GM18517 (cell line): ENCODE measurements around the gene TOR1B.
"Not testable (repeated sequence)": the region's sequence is repeated elsewhere in the genome, so short reads cannot be mapped to it uniquely, and the experiment has no call there.

Experiments
- ATAC-seq: cut with Tn5 transposase; IDR thresholded peaks from one replicate; pipeline ENCODE4 v1.9.1; 2021; ENCODE audit warnings: mild to moderate bottlenecking, moderate library complexity; ENCODE audit not compliant: unreplicated experiment

TOR1B gene

DNA sequence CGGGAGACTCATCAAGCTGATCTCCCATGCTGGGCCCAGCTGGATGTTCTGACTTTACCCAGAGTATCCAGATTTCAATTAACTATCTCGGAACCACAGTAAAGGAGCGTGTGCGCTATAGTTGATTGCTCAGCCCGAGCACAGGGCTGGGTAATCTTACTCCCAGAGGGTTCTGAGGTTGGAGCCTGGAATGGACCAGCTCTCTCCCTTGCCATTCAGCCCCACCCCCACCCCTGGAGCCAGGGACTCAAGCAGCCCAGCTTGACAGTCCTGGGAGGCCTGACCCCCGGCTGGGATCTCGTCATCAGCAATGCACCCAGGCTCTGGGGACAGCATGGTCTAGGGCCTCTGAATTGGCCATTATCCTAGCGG is 26.4 kb upstream of the TOR1B start:
- ATAC-seq = no peak

DNA sequence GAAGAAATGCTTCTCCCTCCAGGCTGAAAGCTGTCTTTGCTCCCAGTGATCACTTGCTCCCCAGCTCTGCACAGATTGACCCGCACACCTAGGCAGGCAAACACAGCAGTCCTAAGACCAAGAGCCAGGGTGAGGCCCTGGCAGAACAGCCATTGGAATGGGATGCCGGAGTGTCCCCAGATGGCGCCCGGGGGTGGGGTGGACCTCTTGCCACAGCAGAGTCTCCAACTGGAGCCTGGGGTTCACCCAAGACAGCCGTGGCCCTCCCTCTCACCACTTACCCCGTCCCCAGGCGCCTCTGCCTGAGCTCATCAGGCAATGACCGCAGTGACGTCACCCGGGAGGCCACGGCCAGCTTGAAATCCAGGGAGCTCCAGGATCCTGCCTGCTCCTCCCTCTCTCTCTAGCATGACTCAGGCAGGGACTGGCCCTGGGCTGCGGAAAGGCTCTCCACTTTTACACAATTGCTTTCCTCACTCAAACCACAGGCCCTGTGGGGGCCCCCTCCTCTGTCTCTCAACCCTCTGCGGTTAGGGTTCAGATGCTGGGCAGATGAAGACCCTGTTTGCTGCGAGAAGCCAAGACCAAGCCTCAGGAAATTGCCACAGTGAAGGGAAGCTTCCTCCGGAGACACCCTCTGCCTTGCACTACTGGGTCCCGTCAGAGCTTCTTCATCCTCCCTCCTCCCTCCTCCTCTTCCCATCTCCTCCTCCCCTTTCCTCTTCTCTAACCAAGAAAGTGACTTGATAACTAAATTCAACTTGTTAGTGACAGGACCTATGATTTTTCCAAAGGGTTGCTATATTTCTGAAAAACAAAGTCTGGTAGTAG is 25.8 kb upstream of the TOR1B start:
- ATAC-seq = no peak

DNA sequence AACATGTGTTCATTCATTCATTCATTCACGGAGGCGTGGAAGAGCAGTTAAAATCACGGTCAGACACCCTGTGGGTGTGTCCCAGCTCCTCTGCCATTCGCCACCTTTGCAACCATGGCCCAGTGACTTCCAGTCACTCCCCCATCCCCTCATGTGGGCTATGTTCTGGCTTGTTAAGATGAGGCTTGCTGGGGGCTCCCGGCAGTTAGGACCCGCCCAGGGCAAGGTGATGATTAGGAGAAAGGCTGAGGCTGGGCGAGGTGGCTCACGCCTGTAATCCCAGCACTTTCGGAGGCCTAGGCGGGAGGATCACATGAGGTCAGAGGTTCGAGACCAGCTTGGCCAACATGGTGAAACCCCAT is 25.2 kb upstream of the TOR1B start:
- ATAC-seq = no peak

DNA sequence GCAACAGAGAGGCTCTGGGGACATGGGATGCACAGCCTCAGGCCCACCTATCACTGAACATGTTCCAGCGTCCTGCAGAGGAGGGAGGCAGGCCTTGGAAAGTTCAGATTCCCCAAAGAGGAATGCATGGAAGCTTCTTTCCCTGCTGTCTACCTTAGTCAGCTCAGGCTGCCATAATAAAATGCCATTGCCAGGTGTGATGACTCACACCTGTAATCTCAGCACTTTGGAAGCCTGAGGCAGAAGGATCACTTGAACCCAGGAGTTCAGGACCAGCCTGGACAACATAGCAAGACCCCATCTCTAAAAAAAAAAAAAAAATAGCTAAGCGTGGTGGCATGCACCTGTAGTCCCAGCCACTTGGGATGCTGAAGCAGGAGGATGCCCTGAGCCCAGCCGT is 24.5 kb upstream of the TOR1B start:
- no peak for ATAC-seq

DNA sequence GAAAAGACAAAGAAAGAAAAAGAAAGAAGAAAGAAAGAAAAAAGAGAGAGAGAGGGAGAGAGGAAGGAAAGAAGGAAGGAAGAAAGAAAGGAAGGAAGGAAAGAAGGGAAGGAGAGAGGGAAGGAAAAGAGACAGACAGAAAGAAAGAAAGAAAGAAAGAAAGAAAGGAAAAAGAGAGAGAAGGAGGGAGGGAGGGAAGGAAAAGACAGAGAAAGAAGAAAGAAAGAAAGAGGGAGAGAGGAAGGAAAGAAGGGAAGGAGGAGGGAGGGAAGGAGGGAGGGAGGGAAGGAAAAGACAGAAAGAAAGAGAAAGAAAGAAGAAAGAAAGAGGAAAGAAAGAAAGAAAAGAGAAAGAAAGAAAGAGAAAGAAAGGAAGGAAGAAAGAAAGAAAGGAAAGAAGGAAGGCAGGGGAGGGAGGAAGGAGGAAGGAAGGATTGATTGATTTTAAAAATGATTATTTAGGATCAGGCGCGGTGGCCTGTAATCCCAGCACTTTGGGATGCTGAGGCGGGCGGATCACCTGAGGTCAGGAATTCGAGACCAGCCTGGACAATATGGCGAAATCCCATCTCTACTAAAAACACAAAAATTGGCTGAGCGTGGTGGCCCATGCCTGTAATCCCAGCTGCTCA is 23.3 kb upstream of the TOR1B start:
- no peak for ATAC-seq

DNA sequence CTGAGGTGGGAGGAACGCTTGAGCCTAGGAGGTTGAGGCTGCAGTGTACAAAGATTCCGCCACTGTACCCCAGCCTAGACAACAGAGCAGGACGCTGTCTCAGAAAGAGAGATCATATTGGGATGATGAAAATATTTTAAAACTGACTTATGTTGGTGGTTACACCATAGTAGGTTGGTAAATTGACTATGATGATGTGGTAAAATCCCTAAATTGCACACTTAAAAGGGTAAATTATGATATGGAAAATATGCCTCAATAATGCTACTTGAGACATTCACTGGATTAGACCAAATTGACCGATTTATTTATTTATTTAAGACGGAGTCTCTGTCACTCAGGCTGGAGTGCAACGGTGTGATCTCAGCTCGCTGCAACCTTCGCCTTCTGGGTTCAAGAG is 21.9 kb upstream of the TOR1B start:
- ATAC-seq = no peak

DNA sequence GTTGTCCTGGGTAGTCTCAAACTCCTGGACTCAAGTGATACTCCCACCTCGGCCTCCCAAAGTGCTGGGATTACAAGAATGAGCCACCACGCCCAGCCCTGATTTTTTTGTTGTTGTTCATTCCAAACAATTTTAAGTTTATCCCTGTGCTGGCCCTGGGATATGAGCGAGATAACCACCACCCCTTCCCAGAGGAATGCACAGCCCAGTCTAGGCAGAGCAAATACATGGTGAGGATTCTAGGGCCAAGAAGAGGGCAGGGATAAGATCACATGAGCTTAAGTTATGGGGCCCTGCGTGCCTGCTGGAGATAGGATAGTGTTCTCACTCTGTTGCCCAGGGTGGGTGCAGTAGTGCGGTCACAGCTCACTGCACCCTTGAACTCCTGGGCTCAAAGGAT is 21.0 kb upstream of the TOR1B start:
- ATAC-seq = no peak

DNA sequence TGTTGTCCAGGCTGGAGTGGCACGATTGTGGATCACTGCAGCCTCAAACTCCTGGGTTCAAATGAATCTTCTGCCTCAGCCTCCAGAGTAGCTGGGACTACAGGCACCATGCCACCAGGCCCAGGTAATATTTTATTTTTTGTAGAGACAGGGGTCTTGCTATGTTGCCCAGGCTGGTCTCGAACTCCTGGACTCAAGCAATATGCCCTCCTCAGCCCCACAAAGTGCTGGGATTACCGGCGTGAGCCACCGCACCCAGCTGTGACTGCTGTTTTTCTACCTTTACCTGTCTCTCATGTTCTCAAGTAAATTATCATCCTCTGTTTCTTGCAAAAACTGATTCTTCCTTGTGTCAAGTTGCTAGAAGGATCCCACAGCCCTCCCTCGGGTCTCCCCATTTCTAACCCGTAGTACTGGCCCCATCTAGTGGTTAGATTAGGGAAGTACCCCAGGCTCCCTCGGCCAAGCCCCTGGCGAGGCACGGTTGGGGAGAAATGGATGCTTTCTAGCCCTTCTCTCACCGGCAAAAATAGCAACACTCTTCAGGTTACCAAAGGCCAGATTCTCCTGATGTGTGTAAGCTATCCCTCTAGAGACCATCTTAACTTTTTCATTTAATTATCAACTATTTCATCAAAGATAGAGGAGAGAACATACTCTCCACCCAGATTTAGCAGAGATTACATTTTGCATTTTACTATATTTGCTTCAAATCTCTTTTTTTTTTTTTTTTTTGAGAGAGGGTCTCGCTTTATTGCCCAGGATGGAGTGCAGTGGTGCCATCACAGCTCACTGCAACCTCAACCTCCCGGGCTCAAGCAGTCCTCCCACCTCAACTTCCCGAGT is 19.2 kb upstream of the TOR1B start:
- no peak for ATAC-seq

DNA sequence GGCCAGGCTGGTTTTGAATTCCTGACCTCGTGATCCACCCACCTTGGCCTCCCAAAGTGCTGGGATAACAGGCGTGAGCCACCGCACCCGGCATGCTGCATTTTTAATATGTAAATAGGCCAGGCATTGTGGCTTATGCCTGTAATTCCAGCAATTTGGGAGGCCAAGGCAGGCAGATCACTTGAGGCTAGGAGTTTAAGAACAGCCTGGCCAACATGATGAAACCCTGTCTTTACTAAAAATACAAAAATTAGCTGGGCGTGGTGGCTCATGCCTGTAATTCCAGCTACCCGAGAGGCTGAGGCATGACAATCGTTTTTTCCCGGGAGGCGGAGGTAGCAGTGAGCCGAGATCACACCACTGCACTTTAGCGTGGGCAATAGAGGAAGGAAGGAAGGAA is 18.0 kb upstream of the TOR1B start:
- not testable (repeated sequence) for ATAC-seq

DNA sequence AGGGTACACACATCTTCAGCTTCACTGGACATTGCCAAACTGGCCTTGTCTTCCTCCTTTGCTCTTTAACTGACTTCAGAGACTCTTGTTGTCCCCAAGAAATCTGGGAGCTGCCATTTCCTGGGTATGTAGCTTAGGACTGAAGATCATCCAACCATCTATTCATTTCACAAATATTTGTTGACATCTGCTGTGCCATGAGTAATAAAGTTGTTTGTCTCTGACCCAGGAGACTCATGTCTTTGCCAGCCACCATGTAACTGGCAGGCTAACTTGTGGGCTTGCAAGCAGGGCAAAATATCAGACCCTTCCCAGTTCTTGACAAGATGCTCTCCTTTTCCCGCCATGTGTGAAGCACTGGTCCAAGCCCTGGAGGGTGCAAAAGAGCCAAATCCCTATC is 17.1 kb upstream of the TOR1B start:
- no peak for ATAC-seq

DNA sequence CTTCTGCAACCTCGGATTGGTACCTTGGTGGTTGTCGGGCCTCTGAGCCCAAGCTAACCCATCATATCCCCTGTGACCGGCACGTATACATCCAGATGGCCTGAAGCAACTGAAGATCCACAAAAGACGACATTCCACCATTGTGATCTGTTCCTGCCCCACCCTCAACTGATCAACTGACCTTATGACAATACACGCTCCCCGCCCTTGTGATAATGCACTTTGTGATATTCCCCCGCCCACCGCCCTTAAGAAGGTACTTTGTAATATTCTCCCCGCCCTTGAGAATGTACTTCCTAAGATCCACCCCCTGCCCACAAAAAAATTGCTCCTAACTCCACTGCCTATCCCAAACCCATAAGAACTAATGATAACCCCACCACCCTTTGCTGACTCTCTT is 16.5 kb upstream of the TOR1B start:
- ATAC-seq = no peak

DNA sequence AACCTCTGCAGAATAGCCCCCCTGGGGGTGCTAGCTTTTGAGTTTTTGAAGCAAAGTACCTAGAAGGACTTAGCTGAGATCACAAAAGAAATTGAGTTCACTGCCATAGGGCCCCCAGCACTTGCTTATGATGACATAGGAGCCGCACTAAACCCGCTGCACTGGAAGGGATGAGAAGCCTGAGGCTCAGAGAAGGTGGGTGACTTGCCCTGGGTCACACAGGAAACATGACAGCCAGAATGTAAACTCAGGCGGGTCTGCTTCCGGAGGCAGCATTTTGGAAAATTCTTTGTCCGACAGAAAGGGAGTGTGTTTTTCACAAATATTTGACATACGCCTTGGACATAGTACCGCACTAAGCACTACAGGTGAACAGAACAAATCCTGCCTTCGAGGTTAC is 8.4 kb upstream of the TOR1B start:
- no peak for ATAC-seq

DNA sequence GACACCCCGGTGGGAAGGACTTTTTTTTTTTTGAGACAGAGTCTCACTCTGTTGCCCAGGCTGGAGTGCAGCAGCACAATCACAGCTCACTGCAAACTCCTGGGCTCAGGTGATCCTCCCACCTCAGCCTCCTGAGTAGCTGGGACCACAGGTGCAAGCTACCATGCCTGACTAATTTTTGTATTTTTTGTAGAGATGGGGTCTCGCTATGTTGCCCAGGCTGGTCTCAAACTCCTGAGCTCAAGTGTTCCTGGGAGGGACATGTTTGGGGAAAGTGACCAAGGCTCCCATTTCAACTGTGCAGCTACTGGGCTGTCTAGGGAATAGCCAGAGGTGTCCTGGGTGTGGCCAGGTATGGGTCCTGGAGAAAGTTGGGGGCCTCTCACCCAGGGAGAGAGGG is 7.0 kb upstream of the TOR1B start:
- ATAC-seq = not testable (repeated sequence)

DNA sequence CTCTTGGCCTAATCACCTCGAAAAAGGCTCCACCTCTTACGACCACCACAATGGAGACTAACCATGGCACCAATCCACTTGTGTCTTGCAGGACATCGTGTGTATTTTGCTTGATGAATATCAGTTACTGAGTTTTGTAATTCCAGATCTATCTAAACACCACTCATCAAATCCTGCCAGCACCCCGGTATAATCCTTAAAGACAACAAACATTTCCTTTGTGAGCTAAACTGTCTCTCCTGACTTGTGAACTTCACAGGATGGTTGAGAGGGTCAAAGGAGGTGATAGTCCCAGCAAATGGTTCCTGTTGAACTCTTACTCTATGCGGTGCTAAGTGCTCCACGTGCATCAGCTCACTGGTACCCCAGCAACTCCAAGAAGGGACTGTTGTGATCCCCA is 4.0 kb upstream of the TOR1B start:
- no peak for ATAC-seq

DNA sequence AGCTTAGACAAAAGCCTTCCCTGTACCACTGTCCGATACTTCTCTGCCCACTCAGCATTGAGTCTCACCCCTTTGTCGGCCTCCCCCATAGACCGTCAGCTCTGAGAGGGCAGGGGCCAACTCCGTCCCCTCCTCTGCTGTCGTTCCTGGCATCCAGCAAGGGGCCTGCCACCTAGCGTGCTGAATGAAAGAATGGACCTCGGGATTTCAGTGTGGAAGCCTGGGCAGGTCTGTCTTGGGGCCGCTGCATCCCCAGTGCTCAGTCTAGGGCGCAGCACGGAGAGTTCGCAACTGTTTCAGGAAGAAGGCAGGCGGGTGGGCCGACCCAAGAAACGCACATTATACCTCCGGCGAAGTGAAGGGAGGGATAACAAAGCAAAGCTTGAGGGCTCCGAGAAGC is 1.5 kb upstream of the TOR1B start:
- ATAC-seq = no peak

DNA sequence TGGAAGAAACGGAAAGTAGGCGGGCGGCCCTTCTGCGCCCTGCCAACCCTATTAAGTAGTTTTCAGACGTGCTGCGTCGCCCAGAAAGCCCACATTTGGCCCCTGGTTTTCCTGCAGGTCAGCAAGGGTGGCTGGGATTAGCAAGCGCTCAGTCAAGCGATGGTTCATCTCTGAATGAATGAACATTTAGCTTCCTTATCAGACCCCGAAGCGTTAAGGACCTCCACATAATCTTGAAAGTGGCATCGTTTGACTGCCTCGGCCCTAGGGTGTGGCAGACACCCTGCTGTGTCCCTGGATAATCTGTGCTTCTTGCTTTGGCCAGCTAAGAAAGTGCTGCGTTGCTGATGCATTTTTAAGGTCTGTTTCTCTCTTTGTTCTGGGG is 684 bp downstream of the TOR1B start:
- ATAC-seq = no peak

DNA sequence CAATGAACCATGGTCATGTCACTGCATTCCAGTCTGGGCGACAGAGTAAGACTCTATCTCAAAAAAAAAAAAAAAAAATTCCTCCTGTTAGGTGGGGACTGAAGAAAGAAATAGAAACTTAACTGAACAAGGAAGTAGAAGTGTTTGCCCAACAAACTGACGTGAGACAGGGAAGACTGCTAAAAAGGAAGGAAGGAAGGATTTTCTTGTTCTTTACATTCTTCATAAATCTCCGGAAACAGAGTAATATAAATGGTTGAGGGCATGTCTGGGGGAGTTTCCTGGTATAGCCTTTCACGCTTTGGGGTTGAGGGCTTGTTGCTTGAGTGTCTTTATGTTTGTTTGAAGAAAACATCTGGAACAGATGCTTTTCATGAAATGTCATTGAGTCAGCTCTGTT is 3.1 kb downstream of the TOR1B start:
- no peak for ATAC-seq

DNA sequence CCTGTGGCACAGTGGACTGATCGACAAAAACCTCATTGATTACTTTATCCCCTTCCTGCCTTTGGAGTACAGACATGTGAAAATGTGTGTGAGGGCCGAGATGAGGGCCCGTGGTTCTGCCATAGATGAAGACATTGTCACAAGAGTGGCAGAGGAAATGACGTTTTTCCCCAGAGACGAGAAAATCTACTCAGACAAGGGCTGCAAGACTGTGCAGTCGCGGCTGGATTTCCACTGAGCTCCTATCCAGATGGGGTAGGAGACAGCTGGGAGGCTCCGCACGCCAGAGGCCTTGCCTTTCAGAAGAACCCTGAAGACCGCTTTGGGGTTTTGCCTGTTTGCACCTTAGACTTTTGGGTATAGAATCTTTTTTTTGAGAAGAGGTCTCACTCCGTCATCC is 6.4 kb downstream of the TOR1B start:
- no peak for ATAC-seq

DNA sequence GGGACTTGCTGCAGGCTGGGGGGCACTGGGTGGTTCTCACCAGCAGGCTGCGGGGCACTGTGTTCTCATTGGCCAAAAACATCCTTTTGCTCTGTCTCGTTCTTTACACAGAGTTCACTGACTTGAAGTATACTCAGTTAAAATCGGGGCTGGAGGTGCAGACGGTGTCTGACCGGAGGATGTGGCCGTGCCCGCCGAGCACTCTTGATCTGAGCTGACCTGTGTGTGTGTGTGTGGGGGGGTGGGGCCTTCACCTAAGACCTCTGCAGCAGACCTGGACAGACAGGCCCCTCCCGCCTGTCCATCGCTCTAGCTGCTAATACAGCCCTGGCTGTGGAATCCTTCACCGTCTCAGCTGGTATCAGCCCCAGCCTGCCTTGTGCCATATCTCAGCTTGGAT is 7.1 kb downstream of the TOR1B start:
- ATAC-seq = no peak

DNA sequence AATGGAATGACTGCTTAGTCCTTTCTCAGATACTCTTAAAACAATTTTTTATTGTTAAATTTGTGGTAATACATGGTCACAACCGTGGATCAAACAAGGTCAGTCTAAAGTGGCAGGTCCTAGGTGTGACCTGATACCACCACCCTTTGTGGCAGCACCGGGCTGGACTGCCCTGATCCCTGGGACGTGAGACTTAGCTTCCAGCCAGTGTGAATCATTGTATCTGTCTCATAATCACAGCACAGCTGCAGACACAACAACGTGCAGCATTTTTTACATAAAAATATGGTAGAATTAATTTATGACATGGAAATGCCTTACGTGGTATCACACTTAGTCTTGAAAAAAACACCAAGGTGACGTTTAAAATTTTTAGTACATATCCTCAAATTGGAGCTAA is 7.8 kb downstream of the TOR1B start:
- ATAC-seq = no peak

DNA sequence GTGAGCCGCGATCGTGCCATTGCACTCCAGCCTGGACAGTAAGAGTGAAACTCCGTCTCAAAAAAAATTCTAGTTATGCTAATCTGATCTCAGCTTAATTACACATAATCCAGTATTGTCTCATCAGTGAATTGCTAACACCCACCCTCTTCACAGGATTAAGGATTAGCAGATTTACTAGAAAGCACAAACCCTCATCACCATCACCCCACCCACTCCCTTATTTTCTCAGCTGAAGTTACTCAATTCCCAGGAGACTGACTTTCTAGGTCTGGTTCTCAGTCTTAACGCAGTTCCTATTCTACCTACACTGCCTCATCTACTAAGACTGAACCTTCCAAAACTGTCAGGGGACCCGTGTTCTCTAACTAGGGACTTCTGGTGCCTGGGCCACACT is 9.0 kb downstream of the TOR1B start:
- ATAC-seq = no peak

DNA sequence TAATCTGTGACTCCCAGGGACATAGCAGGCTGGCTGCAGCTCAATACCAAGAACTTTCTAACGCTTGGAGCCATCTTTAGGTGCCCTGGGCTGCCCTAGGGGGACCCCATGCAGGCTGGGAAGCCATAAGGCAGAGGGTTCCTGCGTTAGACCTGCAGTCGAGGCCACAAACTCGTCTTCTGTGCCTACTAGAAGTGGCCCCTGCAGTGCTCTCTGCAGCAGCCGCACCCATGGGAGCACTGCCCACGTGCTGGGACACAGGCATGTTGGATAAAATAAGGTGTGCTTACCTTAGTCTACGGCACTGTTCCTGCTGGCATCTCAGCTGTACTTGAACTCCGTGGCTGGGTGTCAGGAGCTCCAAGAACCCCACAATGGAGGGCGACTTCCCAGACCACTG is 9.4 kb downstream of the TOR1B start:
- ATAC-seq = no peak
